Vagina (tissue), 2 donors: ENCODE results near the gene PTGIS. TPM values are rescaled to one million over a fixed set of nuclear protein-coding genes. Genes with fewer than 3 reads are reported as not detected.

Experiments
- DNase-seq, 2 donors: peaks; one replicate each; pipeline ENCODE4 v3.0.0-alpha.2; 2017; ENCODE audit errors: extremely low spot score in 2 of 2
- H3K27ac ChIP-seq: fragments of 200-600 bp; sonication (generic); one replicate; pipeline ENCODE4 v1.5.1; 2019
- H3K27me3 ChIP-seq: fragments of 200-600 bp; sonication (generic); one replicate; pipeline ENCODE4 v1.5.1; 2019
- H3K36me3 ChIP-seq, 2 donors: fragments of 200-600 bp; sonication (generic); one replicate each; pipeline ENCODE4 v1.5.1; 2017 to 2019
- H3K4me1 ChIP-seq: fragments of 200-600 bp; sonication (generic); one replicate; pipeline ENCODE4 v1.5.1; 2019
- H3K4me3 ChIP-seq, 2 donors: fragments of 200-600 bp; sonication (generic); 1 replicate in 1 of 2; 2 replicates in 1 of 2; pipeline ENCODE4 v1.5.1; 2016 to 2019
- H3K9me3 ChIP-seq: fragments of 200-600 bp; sonication (generic); one replicate; pipeline ENCODE4 v1.5.1; 2019
- POLR2A ChIP-seq, 2 donors: fragments of 450-650 bp; IDR thresholded peaks; one replicate each; pipeline ENCODE4 v1.6.1; 2017; ENCODE audit warnings: antibody characterized with exemption in 2 of 2, mild to moderate bottlenecking in 2 of 2, moderate library complexity in 2 of 2
- POLR2AphosphoS5 ChIP-seq, 2 donors: sonication (generic); formaldehyde crosslinking; IDR thresholded peaks; one replicate each; pipeline ENCODE4 v1.9.0; 2017; ENCODE audit warnings: antibody characterized with exemption in 2 of 2, mild to moderate bottlenecking in 2 of 2, low read depth in 1 of 2; ENCODE audit not compliant: insufficient read depth in 1 of 2
- intact Hi-C: fragments of 100-400 bp; cut with DNase I; formaldehyde crosslinking; loops from one replicate; pipeline ENCODE4 v1.15.1; 2023
- total RNA-seq: library from RNA; depleted of rRNA; stranded (reverse); fragments of >200 nt; gene quantifications from one replicate; pipeline ENCODE4 v1.2.3, GENCODE V29; 2016
- TF ChIP-seq, protein P1 (sequence below), 3 experiments: fragments of 450-650 bp in 2 of 3; fragments of 200-600 bp in 1 of 3; sonication (generic) in 1 of 3; IDR thresholded peaks; one replicate each; pipeline ENCODE4 v1.5.1; 2017 to 2019; ENCODE audit warnings: antibody characterized with exemption in 3 of 3, mild to moderate bottlenecking in 2 of 3, moderate library complexity in 2 of 3

PTGIS gene
- total RNA-seq, 1 donor from 2014 or later: 51.1 TPM

GRCh38 chr20:49601153-49601924, 33.4 kb upstream of the PTGIS start:
- Histone ChIP-seq H3K36me3 (no peaks in the 10 kb centered on the region), H3K9me3 (no peaks in the 10 kb centered on the region), H3K4me3 (no peak overlapping the region), H3K27ac (no peak overlapping the region), H3K27me3 (no peaks in the 10 kb centered on the region), H3K4me1 (peaks cover 20% of the 10 kb centered on the region)
- DNase-seq: no peak
- TF ChIP-seq, protein P1, sequence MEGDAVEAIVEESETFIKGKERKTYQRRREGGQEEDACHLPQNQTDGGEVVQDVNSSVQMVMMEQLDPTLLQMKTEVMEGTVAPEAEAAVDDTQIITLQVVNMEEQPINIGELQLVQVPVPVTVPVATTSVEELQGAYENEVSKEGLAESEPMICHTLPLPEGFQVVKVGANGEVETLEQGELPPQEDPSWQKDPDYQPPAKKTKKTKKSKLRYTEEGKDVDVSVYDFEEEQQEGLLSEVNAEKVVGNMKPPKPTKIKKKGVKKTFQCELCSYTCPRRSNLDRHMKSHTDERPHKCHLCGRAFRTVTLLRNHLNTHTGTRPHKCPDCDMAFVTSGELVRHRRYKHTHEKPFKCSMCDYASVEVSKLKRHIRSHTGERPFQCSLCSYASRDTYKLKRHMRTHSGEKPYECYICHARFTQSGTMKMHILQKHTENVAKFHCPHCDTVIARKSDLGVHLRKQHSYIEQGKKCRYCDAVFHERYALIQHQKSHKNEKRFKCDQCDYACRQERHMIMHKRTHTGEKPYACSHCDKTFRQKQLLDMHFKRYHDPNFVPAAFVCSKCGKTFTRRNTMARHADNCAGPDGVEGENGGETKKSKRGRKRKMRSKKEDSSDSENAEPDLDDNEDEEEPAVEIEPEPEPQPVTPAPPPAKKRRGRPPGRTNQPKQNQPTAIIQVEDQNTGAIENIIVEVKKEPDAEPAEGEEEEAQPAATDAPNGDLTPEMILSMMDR (IDR thresholded peaks at IDR 0.05): no peak
- no peak for TF ChIP-seq POLR2AphosphoS5 (IDR thresholded peaks at IDR 0.05; ENCODE audit: insufficient read depth in 1 of 2, low read depth in 1 of 2)
- no peak for TF ChIP-seq POLR2A (IDR thresholded peaks at IDR 0.05)
- intact Hi-C loops: loop anchor here (10.0 kb wide), 1 partner anchor 267 kb away; no protein-coding TSS in a partner anchor

- no peaks in the 10 kb centered on the region for H3K36me3 ChIP-seq
- H3K4me1 ChIP-seq: peaks cover 23% of the 10 kb centered on the region
- H3K27ac ChIP-seq: peak overlapping the region; percentile 13
- DNase-seq: no peak
- H3K27me3 ChIP-seq: no peaks in the 10 kb centered on the region
- H3K4me3 ChIP-seq: no peak overlapping the region
- no peaks in the 10 kb centered on the region for H3K9me3 ChIP-seq
- TF ChIP-seq, protein P1 (IDR thresholded peaks at IDR 0.05): no peak
- TF ChIP-seq POLR2AphosphoS5 (IDR thresholded peaks at IDR 0.05; ENCODE audit: insufficient read depth in 1 of 2, low read depth in 1 of 2) (no peak), POLR2A (IDR thresholded peaks at IDR 0.05) (no peak)
- intact Hi-C loops: loop anchor here (10.0 kb wide), 1 partner anchor 265 kb away; no protein-coding TSS in a partner anchor
These were observed 31.8 kb upstream of the PTGIS start for GRCh38 chr20:49599746-49600113.

DNA sequence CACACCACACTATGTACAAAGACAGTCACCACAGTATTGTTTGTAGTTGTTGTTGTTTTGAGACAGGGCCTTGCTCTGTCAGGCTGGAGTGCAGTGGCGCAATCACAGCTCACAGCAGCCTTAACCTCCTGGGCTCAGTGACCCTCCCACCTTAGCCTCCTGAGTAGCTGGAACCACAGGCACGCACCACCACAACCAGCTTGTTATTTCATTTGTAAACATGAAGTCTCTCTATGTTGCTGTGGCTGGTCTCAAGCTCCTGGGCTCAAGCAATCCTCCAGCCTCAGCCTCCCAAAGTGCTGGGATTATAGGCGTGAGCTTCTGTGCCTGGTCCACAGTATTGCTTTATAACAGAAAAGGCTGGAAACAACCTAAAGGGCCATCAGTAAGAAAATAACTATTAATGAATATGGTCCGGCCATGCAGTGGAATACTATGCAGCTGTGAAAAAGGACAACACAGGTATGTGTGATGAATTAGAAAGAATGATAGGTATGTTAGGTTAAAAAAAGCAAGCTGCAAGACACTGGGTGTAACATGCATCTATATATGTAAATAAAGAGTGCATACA, 30.0 kb upstream of the PTGIS start:
- H3K4me3 ChIP-seq: no peak overlapping the region
- no peak for TF ChIP-seq POLR2AphosphoS5 (IDR thresholded peaks at IDR 0.05; ENCODE audit: insufficient read depth in 1 of 2, low read depth in 1 of 2)
- no peak for TF ChIP-seq POLR2A (IDR thresholded peaks at IDR 0.05)
- TF ChIP-seq, protein P1 (IDR thresholded peaks at IDR 0.05): no peak
- H3K27ac ChIP-seq: no peak overlapping the region
- H3K9me3 ChIP-seq: no peaks in the 10 kb centered on the region
- H3K27me3 ChIP-seq: no peaks in the 10 kb centered on the region
- peaks cover 35% of the 10 kb centered on the region for H3K4me1 ChIP-seq
- no peaks in the 10 kb centered on the region for H3K36me3 ChIP-seq
- intact Hi-C loops: no loop called here
- no peak for DNase-seq

DNA sequence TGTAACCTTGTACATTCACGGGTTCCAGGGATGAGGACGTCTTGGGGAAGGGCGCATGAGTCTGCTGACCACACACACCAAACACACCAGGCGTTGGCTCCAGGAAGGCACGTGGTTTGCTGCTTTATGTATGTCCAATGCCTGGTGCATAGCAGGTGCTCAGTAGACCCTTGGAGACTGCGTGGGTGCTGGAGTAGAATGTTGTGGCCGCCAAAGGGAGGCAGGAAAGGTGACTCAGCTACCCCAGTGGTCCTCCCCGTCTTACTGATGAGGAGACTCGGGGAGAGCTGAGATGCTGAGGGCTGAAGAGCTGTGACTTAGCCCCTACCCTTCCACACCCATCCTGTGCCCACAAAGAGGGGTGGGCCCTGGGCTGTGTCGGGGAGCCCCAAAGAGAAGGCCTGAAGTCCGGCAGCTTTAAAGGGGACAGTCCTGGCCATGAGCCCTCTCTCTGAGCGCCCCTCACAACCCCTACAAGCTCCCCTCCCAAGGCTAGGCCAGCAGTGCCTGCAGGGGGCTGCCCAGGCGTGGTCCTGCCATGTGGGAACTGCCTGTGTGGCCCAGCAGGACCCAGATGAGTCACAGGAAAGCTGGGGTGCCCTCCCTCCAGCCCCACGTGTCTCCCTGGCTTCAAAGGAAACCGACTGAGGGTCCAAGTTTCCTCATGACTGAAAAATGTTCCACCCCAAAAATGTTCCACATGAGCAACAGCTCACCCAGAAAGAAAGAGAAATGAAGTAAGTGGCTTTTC, 28.0 kb upstream of the PTGIS start:
- TF ChIP-seq POLR2AphosphoS5 (IDR thresholded peaks at IDR 0.05; ENCODE audit: insufficient read depth in 1 of 2, low read depth in 1 of 2): peak in 1 of 2 donors; percentile 54
- TF ChIP-seq, protein P1 (IDR thresholded peaks at IDR 0.05): no peak
- intact Hi-C loops: no loop called here
- no peak overlapping the region for H3K4me3 ChIP-seq
- H3K9me3 ChIP-seq: no peaks in the 10 kb centered on the region
- no peaks in the 10 kb centered on the region for H3K36me3 ChIP-seq
- H3K27me3 ChIP-seq: no peaks in the 10 kb centered on the region
- H3K27ac ChIP-seq: peak overlapping the region; percentile 85
- DNase-seq: no peak
- H3K4me1 ChIP-seq: peaks cover 45% of the 10 kb centered on the region
